Measurements from ENCODE around the gene KLHDC10. TPM values are rescaled to one million over a fixed set of nuclear protein-coding genes. Genes with fewer than 3 reads are reported as not detected.

Gene KLHDC10
- total and polyA plus RNA-seq, 2 donors (not counting 3 experiments of a cell fraction or from before 2014, with no cell fraction given): 14.9 to 31.3 TPM

GRCh38 chr7:130114374-130114773 lies 44.0 kb downstream of the KLHDC10 start:
- H3K36me3 ChIP-seq (ENCODE audit: control insufficient read depth in 2 of 2, extremely low read depth in 1 of 2, insufficient read depth in 2 of 2, low read length in 2 of 2): no peaks in the 10 kb centered on the region
- BruUV-seq (replicated peaks): no TSS peak
- H3K27me3 ChIP-seq (ENCODE audit: control insufficient read depth in 2 of 2, insufficient read depth in 2 of 2, low read length in 2 of 2): no peaks in the 10 kb centered on the region
- no peaks in the 10 kb centered on the region for H3K79me2 ChIP-seq (ENCODE audit: control insufficient read depth, insufficient read depth, low read length)
- H3K9me1 ChIP-seq (replicated peaks; ENCODE audit: control insufficient read depth, extremely low read depth, insufficient read depth, low read length): no peaks in the 10 kb centered on the region
- no peak for DNase-seq (ENCODE audit: low read depth, low spot score)
- H3K4me1 ChIP-seq (ENCODE audit: control insufficient read depth, extremely low read depth, insufficient read depth, low read length): no peaks in the 10 kb centered on the region
- TF ChIP-seq MAX (IDR thresholded peaks at IDR 0.05; ENCODE audit: insufficient read depth, insufficient read length): no peak
- no peak for TF ChIP-seq POLR2AphosphoS5 (IDR thresholded peaks at IDR 0.05; ENCODE audit: insufficient read depth, low read depth, low read length)
- TF ChIP-seq POLR2A (IDR thresholded peaks at IDR 0.05; ENCODE audit: low read depth, low read length): no peak
- TF ChIP-seq FOS (IDR thresholded peaks at IDR 0.05; ENCODE audit: borderline replicate concordance, insufficient read depth, low read length): no peak
- TF ChIP-seq GATA2 (IDR thresholded peaks at IDR 0.05; ENCODE audit: insufficient read depth, insufficient read length, low read depth, low read length): no peak
- no peak for TF ChIP-seq JUN (IDR thresholded peaks at IDR 0.05; ENCODE audit: borderline replicate concordance, insufficient read depth, insufficient read length, low read depth)
- TF ChIP-seq EZH2 (IDR thresholded peaks at IDR 0.05; ENCODE audit: borderline replicate concordance, low read depth, low read length, severe bottlenecking): no peak
- no peak for TF ChIP-seq CTCF (IDR thresholded peaks at IDR 0.05; ENCODE audit: extremely low read depth in 1 of 2, insufficient read depth in 1 of 2, low read depth in 1 of 2, low read length in 2 of 2)
- no peak for TF ChIP-seq MYC (IDR thresholded peaks at IDR 0.05; ENCODE audit: low read depth, low read length)
- H3K27ac ChIP-seq (ENCODE audit: insufficient read depth, low read depth, low read length): no peak overlapping the region
- no peak for FAIRE-seq
- no peak overlapping the region for H3K4me2 ChIP-seq (ENCODE audit: insufficient read depth, low read length)
- ChIA-PET POLR2A (no interaction called here), CTCF (no interaction called here)
- dilution Hi-C loops (cut with MboI; ENCODE audit: extremely low pct_ligation_motif_present, low sequenced_read_pairs) (no loop called here), intact Hi-C loops (cut with micrococcal nuclease) (no loop called here)
- no peak overlapping the region for H3K9ac ChIP-seq (replicated peaks; ENCODE audit: extremely low read depth, insufficient read depth, low read length)
- H4K20me1 ChIP-seq (replicated peaks; ENCODE audit: control insufficient read depth, extremely low read depth, insufficient read depth, low read length): no peaks in the 10 kb centered on the region
- H3K9me3 ChIP-seq (replicated peaks; ENCODE audit: control insufficient read depth, insufficient read depth, low read length): no peaks in the 10 kb centered on the region
- H3K4me3 ChIP-seq (replicated peaks in 1 of 3; ENCODE audit: insufficient read depth in 1 of 3, low read depth in 1 of 3, low read length in 3 of 3): no peak overlapping the region
- H2AFZ ChIP-seq (ENCODE audit: low read depth, low read length): no peak overlapping the region

All from endothelial cell of umbilical vein (primary cell).